ENCODE measurements around the gene FMOD.

The FMOD gene

GRCh38 chr1:203351037-203351625 lies at the start of gene FMOD:
Gene FMOD, minus strand, starts transcription at chr1:203351122. Its CDS starts 2,852 bp downstream, at chr1:203348270.
- DNase-seq (ENCODE audit: extremely low read depth in 1 of 2, low read depth in 1 of 2), result no peak

DNA sequence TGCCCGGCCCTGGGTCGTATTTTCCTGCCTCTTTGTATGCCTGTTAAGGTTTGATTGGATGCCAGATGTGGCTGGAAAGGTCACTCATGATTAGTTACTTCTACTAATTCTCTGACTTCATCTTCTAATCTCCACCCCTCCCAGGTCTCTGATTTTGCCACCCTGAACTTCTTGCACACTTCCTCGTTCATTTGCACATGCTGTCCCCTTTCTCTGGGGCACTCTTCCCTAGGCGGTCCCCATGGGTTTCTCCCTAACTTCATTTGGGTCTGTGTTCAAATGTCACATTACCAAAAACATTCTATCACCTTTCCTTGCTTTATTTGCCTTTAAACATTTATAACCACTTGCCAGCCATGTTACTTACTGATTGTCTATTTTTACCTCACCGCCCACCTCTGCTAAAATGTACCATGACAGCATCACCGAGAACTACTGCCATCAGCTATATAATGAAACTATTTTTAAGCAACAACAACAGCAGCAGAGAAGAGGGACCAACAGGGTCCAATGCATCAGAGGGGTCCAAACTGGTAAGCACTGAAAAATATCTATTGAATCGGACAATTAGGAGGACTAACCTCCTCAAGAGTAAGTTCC lies 45.8 kb upstream of the FMOD start:
- DNase-seq (ENCODE audit: extremely low read depth in 1 of 2, low read depth in 1 of 2), result no peak

- no peak for DNase-seq (ENCODE audit: extremely low read depth in 1 of 2, low read depth in 1 of 2)
Observed at GRCh38 chr1:203395751-203396150, 44.8 kb upstream of the FMOD start.

DNA sequence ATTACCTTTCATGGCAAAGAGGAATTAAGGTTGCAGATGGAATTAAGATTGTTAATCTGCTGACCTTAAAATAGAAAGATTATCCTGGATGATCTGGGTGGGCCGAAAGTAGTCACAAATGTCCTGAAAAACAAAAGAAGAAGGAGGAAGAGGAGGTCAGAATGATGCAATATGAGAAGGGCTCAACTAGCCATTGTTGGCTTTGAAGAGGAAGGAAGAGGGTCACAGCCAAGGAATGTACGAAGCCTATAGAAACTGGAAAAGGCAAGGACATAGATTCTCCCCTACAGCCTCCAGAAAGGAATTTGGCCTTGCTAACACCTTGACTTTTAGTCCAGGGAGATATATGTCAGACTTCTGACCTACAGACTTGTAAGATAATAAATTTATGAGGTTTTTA lies 39.4 kb upstream of the FMOD start:
- no peak for DNase-seq (ENCODE audit: extremely low read depth in 1 of 2, low read depth in 1 of 2)

GRCh38 chr1:203388683-203389082 lies 37.8 kb upstream of the FMOD start:
- no peak for DNase-seq (ENCODE audit: extremely low read depth in 1 of 2, low read depth in 1 of 2)

DNA sequence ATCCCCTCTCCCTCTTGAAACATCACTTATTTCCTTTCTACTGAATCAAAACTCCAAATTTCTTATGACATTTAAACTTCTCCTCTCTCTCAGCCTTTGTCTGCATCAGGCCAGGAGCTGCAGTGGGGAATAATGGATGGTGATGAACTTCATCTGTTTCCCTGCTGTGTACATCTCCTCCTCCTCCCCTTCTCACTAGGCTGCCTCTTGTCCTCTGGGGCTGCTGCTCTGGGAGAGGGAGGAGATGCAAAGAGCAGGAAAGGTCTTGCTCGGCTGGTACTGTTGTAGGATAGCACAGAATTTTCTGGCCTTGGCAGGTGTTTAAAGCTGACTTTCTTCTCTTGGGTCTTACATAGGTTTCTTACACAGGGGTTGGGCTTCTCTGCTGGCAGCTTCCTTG lies 31.1 kb upstream of the FMOD start:
- no peak for DNase-seq (ENCODE audit: extremely low read depth in 1 of 2, low read depth in 1 of 2)

DNA sequence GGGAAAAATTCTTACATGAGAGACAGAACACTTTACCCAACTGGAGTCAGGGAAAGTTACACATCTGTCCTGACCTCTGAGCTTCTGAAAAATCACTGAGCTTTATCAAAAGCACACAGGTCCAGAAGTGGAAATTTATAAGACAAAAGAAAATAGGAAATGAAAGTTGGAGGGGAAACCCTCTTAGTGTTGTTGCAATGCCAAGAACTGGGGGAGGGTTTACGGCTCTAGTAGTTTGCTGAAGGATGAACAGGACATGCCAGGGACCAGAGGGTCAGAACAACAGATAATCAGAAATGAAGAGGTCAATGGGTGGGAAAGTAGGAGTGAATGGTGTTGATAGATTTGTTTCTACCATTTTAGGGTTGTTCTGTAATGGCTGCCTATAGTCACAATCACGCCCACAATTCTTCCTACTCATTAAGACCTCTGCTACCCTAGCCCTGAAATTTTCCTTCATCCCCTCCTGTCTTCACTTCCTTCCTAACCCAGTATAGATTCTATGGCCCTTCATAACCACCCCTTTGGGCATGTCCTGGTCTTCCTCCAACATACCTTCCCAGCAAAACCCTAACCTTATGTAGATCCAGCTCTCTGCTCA lies 30.3 kb upstream of the FMOD start:
- DNase-seq (ENCODE audit: extremely low read depth in 1 of 2, low read depth in 1 of 2), result no peak

- no peak for DNase-seq (ENCODE audit: extremely low read depth in 1 of 2, low read depth in 1 of 2)
Observed at GRCh38 chr1:203380420-203381150, 29.7 kb upstream of the FMOD start.

DNA sequence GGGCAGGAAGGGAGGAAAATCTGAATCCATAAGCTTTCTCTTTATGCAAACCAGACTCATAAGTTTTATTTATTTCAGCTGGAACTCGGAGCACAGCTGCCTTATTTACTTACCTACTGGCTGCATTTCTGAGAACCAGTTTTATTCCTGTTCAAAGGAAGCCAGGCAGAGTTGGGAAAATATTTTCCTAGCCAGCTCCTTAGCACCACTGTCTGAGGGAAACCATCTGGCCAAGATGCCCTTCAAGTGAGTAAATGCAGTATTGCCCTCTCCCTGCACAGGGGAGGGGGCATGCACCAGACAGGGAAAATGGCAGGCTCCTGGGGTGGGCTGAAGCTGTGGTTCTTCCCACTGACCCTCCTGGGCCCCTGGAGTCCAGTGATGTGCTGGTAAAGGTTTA lies 28.9 kb upstream of the FMOD start:
- no peak for DNase-seq (ENCODE audit: extremely low read depth in 1 of 2, low read depth in 1 of 2)

GRCh38 chr1:203378556-203379245 lies 27.8 kb upstream of the FMOD start:
- no peak for DNase-seq (ENCODE audit: extremely low read depth in 1 of 2, low read depth in 1 of 2)

GRCh38 chr1:203373991-203374390 lies 23.1 kb upstream of the FMOD start:
- DNase-seq (ENCODE audit: extremely low read depth in 1 of 2, low read depth in 1 of 2), result no peak

- DNase-seq (ENCODE audit: extremely low read depth in 1 of 2, low read depth in 1 of 2), result no peak
Observed at GRCh38 chr1:203373002-203373401, 22.1 kb upstream of the FMOD start.

GRCh38 chr1:203371288-203371687 lies 20.4 kb upstream of the FMOD start:
- DNase-seq (ENCODE audit: extremely low read depth in 1 of 2, low read depth in 1 of 2), result no peak

DNA sequence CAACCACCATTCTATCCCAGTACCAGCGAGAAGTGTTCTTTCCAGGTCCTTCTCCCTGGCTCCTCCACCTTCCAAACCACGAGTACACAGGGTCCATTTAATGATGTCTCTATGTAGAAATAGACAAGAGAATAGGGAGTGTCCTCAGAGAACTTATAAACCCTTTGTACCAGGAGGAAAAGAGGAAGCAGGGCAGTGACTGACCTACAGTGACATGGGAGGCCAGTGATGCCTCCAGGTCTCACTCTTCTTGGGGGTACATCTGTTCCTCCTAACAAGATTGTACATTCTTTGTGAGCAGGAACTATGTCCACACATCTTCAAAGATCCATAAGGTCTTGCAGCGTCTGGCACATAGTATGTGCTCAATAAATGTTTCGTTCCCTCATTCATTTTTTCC lies 18.7 kb upstream of the FMOD start:
- no peak for DNase-seq (ENCODE audit: extremely low read depth in 1 of 2, low read depth in 1 of 2)

GRCh38 chr1:203368624-203369451 lies 17.9 kb upstream of the FMOD start:
- DNase-seq (ENCODE audit: extremely low read depth in 1 of 2, low read depth in 1 of 2), result no peak

DNA sequence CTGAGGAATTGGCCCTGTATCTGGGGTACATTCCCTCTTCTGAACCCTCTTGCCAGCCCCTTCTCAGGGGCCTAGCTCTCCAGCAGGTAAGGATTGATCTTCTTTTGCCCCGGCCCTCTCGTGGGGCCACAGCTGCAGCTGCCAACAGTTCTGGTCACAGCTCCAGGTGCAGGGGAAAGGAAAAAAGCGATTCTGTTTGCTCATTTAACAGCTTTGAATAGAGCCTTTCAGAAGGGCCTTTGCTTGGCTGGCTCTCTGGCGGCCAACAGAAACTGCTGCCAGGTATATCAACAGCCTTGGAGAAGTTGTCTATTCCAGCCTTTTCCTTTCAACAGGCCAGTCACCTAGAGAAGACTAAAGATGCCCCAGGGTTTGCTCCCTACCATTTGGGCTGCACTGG lies 16.1 kb upstream of the FMOD start:
- DNase-seq (ENCODE audit: extremely low read depth in 1 of 2, low read depth in 1 of 2), result no peak

- no peak for DNase-seq (ENCODE audit: extremely low read depth in 1 of 2, low read depth in 1 of 2)
Observed at GRCh38 chr1:203366476-203366875, 15.6 kb upstream of the FMOD start.

- DNase-seq (ENCODE audit: extremely low read depth in 1 of 2, low read depth in 1 of 2), result no peak
Observed at GRCh38 chr1:203364806-203365205, 13.9 kb upstream of the FMOD start.

DNA sequence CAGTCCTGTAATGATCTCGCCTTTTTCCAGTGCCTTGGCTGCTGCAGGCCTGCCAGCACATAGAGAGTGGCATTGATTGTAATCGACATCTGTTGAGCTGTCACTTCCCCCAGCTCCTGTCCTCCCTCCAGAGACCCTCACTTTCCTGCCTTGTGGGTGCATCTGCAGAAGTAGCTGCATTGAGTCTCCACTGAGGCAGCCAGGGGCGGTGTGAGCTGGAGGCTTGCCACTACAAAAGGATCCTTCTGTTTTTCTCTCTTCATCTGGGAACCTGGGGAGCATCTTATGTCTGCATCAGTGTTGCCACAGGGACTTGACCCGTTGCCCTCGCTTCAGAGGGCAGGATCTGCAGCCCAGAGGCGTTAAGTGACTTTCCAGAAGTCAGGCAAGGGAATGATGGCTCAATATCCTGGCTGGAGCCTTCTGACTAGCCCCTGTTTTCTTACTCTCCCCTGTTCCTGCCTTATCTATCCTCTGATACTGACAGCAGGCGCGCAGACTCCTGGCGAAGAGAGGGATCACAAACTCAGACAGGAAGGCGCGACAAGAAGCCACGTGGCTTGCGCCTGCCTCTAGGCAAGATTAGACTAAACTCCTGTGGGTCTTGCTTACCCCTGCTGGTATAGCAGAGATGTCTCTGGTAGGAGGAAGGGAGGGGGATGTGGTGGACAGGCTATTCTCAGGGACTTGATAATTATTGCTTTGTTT lies 13.3 kb upstream of the FMOD start:
- DNase-seq (ENCODE audit: extremely low read depth in 1 of 2, low read depth in 1 of 2), result no peak

GRCh38 chr1:203362720-203363025 lies 11.8 kb upstream of the FMOD start:
- no peak for DNase-seq (ENCODE audit: extremely low read depth in 1 of 2, low read depth in 1 of 2)
